BE2C (cell line): Measurements from ENCODE around the gene SVEP1.
"Not testable (repeated sequence)": the region's sequence is repeated elsewhere in the genome, so short reads cannot be mapped to it uniquely, and the experiment has no call there.

Experiments used
- DNase-seq: peaks from one replicate; pipeline ENCODE4 v3.0.0-alpha.2; 2020
- H3K27me3 ChIP-seq: fragments of 250-450 bp; sonication (Bioruptor Pico); 2 replicates; pipeline ENCODE4 v1.5.1; 2020; ENCODE audit warnings: mild to moderate bottlenecking
- H3K36me3 ChIP-seq: fragments of 250-450 bp; sonication (Bioruptor Pico); 2 replicates; pipeline ENCODE4 v1.5.1; 2020; ENCODE audit warnings: mild to moderate bottlenecking
- H3K4me1 ChIP-seq: fragments of 250-450 bp; sonication (Bioruptor Pico); 2 replicates; pipeline ENCODE4 v1.5.1; 2020
- H3K4me3 ChIP-seq: 2 replicates; pipeline ENCODE4 v1.5.1; 2011; ENCODE audit warnings: low read depth, low read length
- H3K9me3 ChIP-seq: fragments of 250-450 bp; sonication (Bioruptor Pico); 2 replicates; pipeline ENCODE4 v1.5.1; 2020
- CTCF ChIP-seq: IDR thresholded peaks from 2 replicates; pipeline ENCODE4 v1.5.1; 2012; ENCODE audit warnings: mild to moderate bottlenecking, low read depth, low read length

The SVEP1 gene

GRCh38 chr9:110537841-110538646 lies 41.5 kb downstream of the SVEP1 start:
- Histone ChIP-seq H3K9me3 (no peaks in the 10 kb centered on the region), H3K4me1 (no peaks in the 10 kb centered on the region), H3K4me3 (no peak overlapping the region), H3K27me3 (no peaks in the 10 kb centered on the region), H3K36me3 (no peaks in the 10 kb centered on the region)
- no peak for DNase-seq
- no peak for TF ChIP-seq CTCF

- no peak for DNase-seq
- Histone ChIP-seq H3K36me3 (no peaks in the 10 kb centered on the region), H3K4me1 (no peaks in the 10 kb centered on the region), H3K4me3 (no peak overlapping the region), H3K27me3 (no peaks in the 10 kb centered on the region), H3K9me3 (no peaks in the 10 kb centered on the region)
- TF ChIP-seq CTCF: no peak
Measured at GRCh38 chr9:110536822-110537221, 42.7 kb downstream of the SVEP1 start.

- not testable (repeated sequence) for H3K4me1 ChIP-seq, H3K9me3 ChIP-seq, H3K36me3 ChIP-seq, H3K4me3 ChIP-seq, H3K27me3 ChIP-seq, DNase-seq
Measured at GRCh38 chr9:110534162-110534561, 45.4 kb downstream of the SVEP1 start.

- no peaks in the 10 kb centered on the region for H3K27me3 ChIP-seq
- H3K9me3 ChIP-seq: no peaks in the 10 kb centered on the region
- H3K4me1 ChIP-seq: no peaks in the 10 kb centered on the region
- H3K4me3 ChIP-seq: no peak overlapping the region
- TF ChIP-seq CTCF: no peak
- H3K36me3 ChIP-seq: no peaks in the 10 kb centered on the region
- no peak for DNase-seq
Measured at GRCh38 chr9:110532908-110533665, 46.5 kb downstream of the SVEP1 start.

- TF ChIP-seq CTCF: no peak
- H3K9me3 ChIP-seq: no peaks in the 10 kb centered on the region
- H3K4me3 ChIP-seq: no peak overlapping the region
- H3K4me1 ChIP-seq: no peaks in the 10 kb centered on the region
- no peaks in the 10 kb centered on the region for H3K27me3 ChIP-seq
- no peaks in the 10 kb centered on the region for H3K36me3 ChIP-seq
- no peak for DNase-seq
Measured at GRCh38 chr9:110531776-110532175, 47.8 kb downstream of the SVEP1 start.

- DNase-seq, H3K4me1 ChIP-seq, H3K4me3 ChIP-seq, H3K9me3 ChIP-seq, H3K27me3 ChIP-seq, H3K36me3 ChIP-seq: not testable (repeated sequence)
Measured at GRCh38 chr9:110531241-110531640, 48.3 kb downstream of the SVEP1 start.

- TF ChIP-seq CTCF: no peak
- H3K36me3 ChIP-seq: no peaks in the 10 kb centered on the region
Measured at GRCh38 chr9:110528645-110529044, 50.9 kb downstream of the SVEP1 start.

More at GRCh38 chr9:110528645-110529044, 50.9 kb downstream of the SVEP1 start:
- no peak overlapping the region for H3K4me3 ChIP-seq
- no peaks in the 10 kb centered on the region for H3K4me1 ChIP-seq
- no peak for DNase-seq
- H3K9me3 ChIP-seq: no peaks in the 10 kb centered on the region
- H3K27me3 ChIP-seq: no peaks in the 10 kb centered on the region
